Liver (tissue), 9 donors: ENCODE data around the gene USP2. TPM values are rescaled to one million over a fixed set of nuclear protein-coding genes. Genes with fewer than 3 reads are reported as not detected.

Source experiments
- DNase-seq: peaks from one replicate; pipeline ENCODE4 v3.0.0-alpha.2; 2017; ENCODE audit warnings: low spot score
- H3K27ac ChIP-seq, 2 donors: one replicate each; pipeline ENCODE4 v1.7.0; 2013; ENCODE audit warnings: inconsistent platforms in 2 of 2, low read length in 2 of 2, control low read depth in 1 of 2, low read depth in 1 of 2, mild to moderate bottlenecking in 1 of 2
- H3K27me3 ChIP-seq, 4 donors: one replicate each; pipeline versions ENCODE4 v1.6.1 to v1.7.0; 2013; ENCODE audit warnings: low read length in 3 of 4, inconsistent platforms in 1 of 4, mild to moderate bottlenecking in 1 of 4, moderate library complexity in 1 of 4; ENCODE audit not compliant: control insufficient read depth in 4 of 4, insufficient read depth in 4 of 4
- H3K36me3 ChIP-seq, 4 donors: one replicate each; pipeline versions ENCODE4 v1.6.1 to v1.7.0; 2013; ENCODE audit warnings: low read length in 3 of 4, mild to moderate bottlenecking in 3 of 4, low read depth in 1 of 4, moderate library complexity in 1 of 4; ENCODE audit not compliant: control insufficient read depth in 4 of 4, insufficient read depth in 3 of 4
- H3K4me1 ChIP-seq, 4 donors: one replicate each; pipeline versions ENCODE4 v1.6.1 to v1.7.0; 2013; ENCODE audit warnings: low read length in 3 of 4, mild to moderate bottlenecking in 3 of 4, moderate library complexity in 1 of 4; ENCODE audit not compliant: control insufficient read depth in 4 of 4, insufficient read depth in 4 of 4
- H3K4me3 ChIP-seq, 3 donors: one replicate each; pipeline versions ENCODE4 v1.6.1 to v1.7.0; 2013; ENCODE audit warnings: low read length in 3 of 3, control low read depth in 1 of 3, low read depth in 1 of 3, mild to moderate bottlenecking in 1 of 3
- H3K9ac ChIP-seq, 2 donors: one replicate each; pipeline ENCODE4 v1.7.0; 2013; ENCODE audit warnings: low read length in 2 of 2, mild to moderate bottlenecking in 2 of 2, moderate library complexity in 2 of 2, control low read depth in 1 of 2, low read depth in 1 of 2
- H3K9me3 ChIP-seq, 4 donors: one replicate each; pipeline versions ENCODE4 v1.6.1 to v1.7.0; 2013; ENCODE audit warnings: low read length in 3 of 4; ENCODE audit not compliant: control insufficient read depth in 4 of 4
- FOXA1 ChIP-seq: IDR thresholded peaks from 2 replicates; pipeline ENCODE4 v1.6.1; 2016; ENCODE audit warnings: antibody characterized with exemption
- HNF4G ChIP-seq: IDR thresholded peaks from 2 replicates; pipeline ENCODE4 v1.6.1; 2016; ENCODE audit warnings: antibody characterized with exemption
- JUND ChIP-seq, 2 donors: IDR thresholded peaks; 2 replicates each; pipeline ENCODE4 v1.6.1; 2016; ENCODE audit warnings: antibody characterized with exemption in 2 of 2
- MAX ChIP-seq: IDR thresholded peaks from 2 replicates; pipeline ENCODE4 v1.6.1; 2016; ENCODE audit warnings: antibody characterized with exemption
- NR2F2 ChIP-seq: IDR thresholded peaks from 2 replicates; pipeline ENCODE4 v1.6.1; 2016; ENCODE audit warnings: antibody characterized with exemption
- RAD21 ChIP-seq, 2 donors: IDR thresholded peaks; 2 replicates each; pipeline ENCODE4 v1.6.1; 2016; ENCODE audit warnings: antibody characterized with exemption in 2 of 2, mild to moderate bottlenecking in 2 of 2
- RXRA ChIP-seq, 2 donors: IDR thresholded peaks; 2 replicates each; pipeline ENCODE4 v1.6.1; 2017 to 2018; ENCODE audit warnings: antibody characterized with exemption in 2 of 2, mild to moderate bottlenecking in 1 of 2
- SP1 ChIP-seq: IDR thresholded peaks from 2 replicates; pipeline ENCODE4 v1.6.1; 2018; ENCODE audit warnings: antibody characterized with exemption, mild to moderate bottlenecking
- TAF1 ChIP-seq: conservative IDR thresholded peaks from 2 replicates; pipeline ENCODE4 v1.6.1; 2016; ENCODE audit warnings: antibody characterized with exemption, mild to moderate bottlenecking
- ZBTB33 ChIP-seq: IDR thresholded peaks from 2 replicates; pipeline ENCODE4 v1.6.1; 2016; ENCODE audit warnings: antibody characterized with exemption
- WGBS: extraction: QIAGEN DNeasy Blood & Tissue Kit; methylation state at CpG from one replicate; pipeline ENCODE4 v1.1.7; 2013; 5-methylcytosine and 5-hydroxymethylcytosine counted together
- polyA plus RNA-seq, 2 donors: library from polyadenylated mRNA; stranded (reverse) in 1 of 2; unstranded in 1 of 2; fragments of 200-250 nt in 1 of 2; fragments of >200 nt in 1 of 2; fragmentation: Nextera tagmentation in 1 of 2; extraction: Ambion mirVana in 1 of 2; gene quantifications; one replicate each; pipeline versions ENCODE4 v1.2.1 to v1.2.3, GENCODE V29; 2013 to 2015
- total RNA-seq, 2 donors: library from RNA; depleted of rRNA; stranded (reverse); fragments of >200 nt; gene quantifications; one replicate each; pipeline ENCODE4 v1.2.3, GENCODE V29; 2014
- TF ChIP-seq, protein P1 (sequence below): IDR thresholded peaks from 2 replicates; pipeline ENCODE4 v1.6.1; 2016; ENCODE audit warnings: antibody characterized with exemption
- TF ChIP-seq, protein P2 (sequence below): IDR thresholded peaks from 2 replicates; pipeline ENCODE4 v1.6.1; 2016; ENCODE audit warnings: antibody characterized with exemption, mild to moderate bottlenecking
- donor health status: healthy.
- donor health status: healthy.
- donor health status: healthy.
- donor health status: healthy.
- donor health status: healthy.

USP2 gene
- total and polyA plus RNA-seq, 4 donors, result 0.65 to 4.4 (median 2.1) TPM

DNA sequence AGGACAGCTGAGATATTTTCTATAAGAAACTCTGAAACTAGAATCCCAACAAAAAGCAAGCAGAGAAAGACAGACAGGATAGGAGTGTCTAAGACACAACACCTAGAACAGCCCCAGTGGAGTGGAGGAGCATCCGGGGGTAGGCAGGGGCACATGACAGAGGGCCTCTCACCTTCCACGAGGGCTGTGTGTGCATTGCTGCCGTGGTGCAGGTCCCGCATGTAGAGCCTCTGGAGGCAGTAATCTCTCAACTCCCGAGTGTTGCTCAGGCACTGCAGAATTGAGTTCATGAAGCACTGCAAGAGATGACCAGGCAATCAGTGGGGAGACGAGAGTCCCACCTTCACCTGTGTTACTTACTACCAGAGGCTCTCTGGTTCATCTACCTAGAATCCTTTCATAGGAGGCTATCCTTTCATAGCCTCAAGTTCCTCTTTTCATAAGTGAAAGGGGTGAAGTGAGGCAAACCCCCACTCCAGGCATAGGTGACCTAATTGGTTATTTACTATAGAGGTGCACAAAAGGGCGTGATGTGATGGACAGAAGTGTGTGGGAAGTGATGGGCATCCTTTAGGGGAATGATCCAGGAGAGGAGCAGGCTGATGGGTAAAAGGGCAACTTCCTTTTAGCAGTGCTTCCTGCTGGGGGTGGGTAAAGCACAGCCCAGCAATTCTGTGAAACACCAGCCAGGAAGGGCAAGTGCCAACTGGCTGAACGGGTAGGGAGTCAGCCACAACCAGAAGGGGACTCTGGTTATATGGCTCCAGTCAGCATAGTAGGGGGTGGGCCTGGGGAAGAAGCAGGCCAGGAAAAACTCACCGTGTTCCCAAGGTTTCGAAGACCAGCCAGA is 21.9 kb downstream of the USP2 start:
- Histone ChIP-seq H3K9ac (no peak overlapping the region), H3K27me3 (no peaks in the 10 kb centered on the region), H3K4me1 (peaks cover 16 to 54% (median 37%) of the 10 kb centered on the region in 4 donors), H3K9me3 (no peaks in the 10 kb centered on the region), H3K4me3 (no peak overlapping the region), H3K36me3 (peaks cover 0 to 19% (median 11%) of the 10 kb centered on the region in 4 donors), H3K27ac (no peak overlapping the region)
- 82% methylated on average over 10 of the region's 10 CpGs for WGBS
- TF ChIP-seq JUND (IDR thresholded peaks at IDR 0.05) (no peak), TAF1 (no peak), FOXA1 (no peak), SP1 (no peak), NR2F2 (no peak), ZBTB33 (no peak), RXRA (IDR thresholded peaks at IDR 0.05) (peak in 1 of 2 donors; percentile 6)
- TF ChIP-seq, protein P1, sequence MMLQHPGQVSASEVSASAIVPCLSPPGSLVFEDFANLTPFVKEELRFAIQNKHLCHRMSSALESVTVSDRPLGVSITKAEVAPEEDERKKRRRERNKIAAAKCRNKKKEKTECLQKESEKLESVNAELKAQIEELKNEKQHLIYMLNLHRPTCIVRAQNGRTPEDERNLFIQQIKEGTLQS, result no peak
- no peak for DNase-seq

- H3K4me1 ChIP-seq, result peaks cover 8 to 46% (median 23%) of the 10 kb centered on the region in 4 donors
- TF ChIP-seq ZBTB33, result no peak
- TF ChIP-seq MAX, result no peak
- TF ChIP-seq, protein P1, result no peak
- TF ChIP-seq HNF4G, result no peak
- TF ChIP-seq, protein P2, sequence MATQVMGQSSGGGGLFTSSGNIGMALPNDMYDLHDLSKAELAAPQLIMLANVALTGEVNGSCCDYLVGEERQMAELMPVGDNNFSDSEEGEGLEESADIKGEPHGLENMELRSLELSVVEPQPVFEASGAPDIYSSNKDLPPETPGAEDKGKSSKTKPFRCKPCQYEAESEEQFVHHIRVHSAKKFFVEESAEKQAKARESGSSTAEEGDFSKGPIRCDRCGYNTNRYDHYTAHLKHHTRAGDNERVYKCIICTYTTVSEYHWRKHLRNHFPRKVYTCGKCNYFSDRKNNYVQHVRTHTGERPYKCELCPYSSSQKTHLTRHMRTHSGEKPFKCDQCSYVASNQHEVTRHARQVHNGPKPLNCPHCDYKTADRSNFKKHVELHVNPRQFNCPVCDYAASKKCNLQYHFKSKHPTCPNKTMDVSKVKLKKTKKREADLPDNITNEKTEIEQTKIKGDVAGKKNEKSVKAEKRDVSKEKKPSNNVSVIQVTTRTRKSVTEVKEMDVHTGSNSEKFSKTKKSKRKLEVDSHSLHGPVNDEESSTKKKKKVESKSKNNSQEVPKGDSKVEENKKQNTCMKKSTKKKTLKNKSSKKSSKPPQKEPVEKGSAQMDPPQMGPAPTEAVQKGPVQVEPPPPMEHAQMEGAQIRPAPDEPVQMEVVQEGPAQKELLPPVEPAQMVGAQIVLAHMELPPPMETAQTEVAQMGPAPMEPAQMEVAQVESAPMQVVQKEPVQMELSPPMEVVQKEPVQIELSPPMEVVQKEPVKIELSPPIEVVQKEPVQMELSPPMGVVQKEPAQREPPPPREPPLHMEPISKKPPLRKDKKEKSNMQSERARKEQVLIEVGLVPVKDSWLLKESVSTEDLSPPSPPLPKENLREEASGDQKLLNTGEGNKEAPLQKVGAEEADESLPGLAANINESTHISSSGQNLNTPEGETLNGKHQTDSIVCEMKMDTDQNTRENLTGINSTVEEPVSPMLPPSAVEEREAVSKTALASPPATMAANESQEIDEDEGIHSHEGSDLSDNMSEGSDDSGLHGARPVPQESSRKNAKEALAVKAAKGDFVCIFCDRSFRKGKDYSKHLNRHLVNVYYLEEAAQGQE, result no peak
- TF ChIP-seq RAD21 (IDR thresholded peaks at IDR 0.05), result no peak
- peak overlapping the region in 1 of 3 donors; percentile 44 for H3K4me3 ChIP-seq
- no peaks in the 10 kb centered on the region for H3K9me3 ChIP-seq
- peaks cover 0 to 19% (median 11%) of the 10 kb centered on the region in 4 donors for H3K36me3 ChIP-seq
- H3K9ac ChIP-seq, result no peak overlapping the region
- WGBS, result 51% methylated on average over 13 of the region's 13 CpGs
- H3K27ac ChIP-seq, result no peak overlapping the region
- no peak for DNase-seq
- H3K27me3 ChIP-seq, result no peaks in the 10 kb centered on the region
Observed at GRCh38 chr11:119357074-119357473, 24.4 kb downstream of the USP2 start.
